GM18861 (cell line): ENCODE measurements around the gene CIB1.
"Not testable (repeated sequence)": the region's sequence is repeated elsewhere in the genome, so short reads cannot be mapped to it uniquely, and the experiment has no call there.

ENCODE experiments used
- ATAC-seq: cut with Tn5 transposase; IDR thresholded peaks from one replicate; pipeline ENCODE4 v1.9.1; 2021; ENCODE audit not compliant: unreplicated experiment

The CIB1 gene

DNA sequence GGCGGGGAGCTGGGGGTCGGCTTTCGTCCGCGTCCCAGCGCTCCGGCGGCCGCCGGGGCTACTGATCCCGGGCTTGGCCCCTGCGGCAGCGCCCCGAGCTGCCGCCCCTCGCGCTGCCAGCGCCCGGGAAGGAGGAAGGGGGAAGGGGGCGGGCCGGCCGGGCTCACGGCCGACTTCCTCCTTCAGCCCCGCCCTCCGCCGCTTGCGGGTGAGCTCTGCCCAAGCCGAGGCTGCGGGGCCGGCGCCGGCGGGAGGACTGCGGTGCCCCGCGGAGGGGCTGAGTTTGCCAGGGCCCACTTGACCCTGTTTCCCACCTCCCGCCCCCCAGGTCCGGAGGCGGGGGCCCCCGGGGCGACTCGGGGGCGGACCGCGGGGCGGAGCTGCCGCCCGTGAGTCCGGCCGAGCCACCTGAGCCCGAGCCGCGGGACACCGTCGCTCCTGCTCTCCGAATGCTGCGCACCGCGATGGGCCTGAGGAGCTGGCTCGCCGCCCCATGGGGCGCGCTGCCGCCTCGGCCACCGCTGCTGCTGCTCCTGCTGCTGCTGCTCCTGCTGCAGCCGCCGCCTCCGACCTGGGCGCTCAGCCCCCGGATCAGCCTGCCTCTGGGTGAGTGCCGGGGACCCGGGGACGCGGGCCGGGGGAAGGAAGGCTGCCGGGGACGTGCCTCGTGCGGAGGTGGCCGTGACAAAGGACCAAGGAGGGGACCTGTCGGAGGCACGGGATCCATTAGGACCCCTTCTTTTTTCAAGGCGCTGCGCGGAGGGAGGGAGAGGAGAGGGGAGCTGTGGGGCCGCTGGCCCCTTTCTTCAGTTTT, 32.4 kb downstream of the CIB1 start, which contains the start of gene SEMA4B:
SEMA4B (plus strand) TSS at position 201 of the 814 bp plus-strand sequence; CDS start at position 450, 249 bp downstream.
- peak; percentile 65 for ATAC-seq

DNA sequence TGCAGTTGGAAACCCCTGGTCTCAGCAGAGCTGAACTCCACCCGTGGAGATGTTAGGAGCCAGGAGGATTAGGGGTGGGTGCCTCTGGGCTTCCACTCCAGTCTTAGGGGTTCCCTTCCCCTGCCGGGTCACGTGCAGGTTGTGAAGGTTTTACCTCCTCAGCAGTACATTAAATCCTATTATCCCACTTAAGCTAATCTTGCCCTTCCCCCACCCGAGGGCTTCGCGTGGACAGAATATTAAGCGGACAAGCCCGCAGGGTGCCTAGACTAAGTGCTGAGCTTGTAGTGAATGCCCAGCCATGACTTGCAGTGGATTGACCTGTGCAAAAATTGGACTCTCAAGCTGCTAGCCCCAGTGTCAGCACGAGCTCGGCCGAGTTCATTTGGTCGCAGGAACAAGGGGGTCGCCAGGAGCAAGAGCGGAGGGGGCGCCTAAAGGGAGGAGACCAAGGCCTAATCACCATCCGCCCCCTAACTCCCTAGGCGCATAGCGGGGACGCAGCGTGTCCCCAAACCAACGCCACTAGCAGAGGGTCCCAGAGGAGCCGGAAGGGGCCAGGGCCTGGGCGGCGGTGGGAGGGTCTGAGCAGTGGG, 33.1 kb downstream of the CIB1 start:
- no peak for ATAC-seq

DNA sequence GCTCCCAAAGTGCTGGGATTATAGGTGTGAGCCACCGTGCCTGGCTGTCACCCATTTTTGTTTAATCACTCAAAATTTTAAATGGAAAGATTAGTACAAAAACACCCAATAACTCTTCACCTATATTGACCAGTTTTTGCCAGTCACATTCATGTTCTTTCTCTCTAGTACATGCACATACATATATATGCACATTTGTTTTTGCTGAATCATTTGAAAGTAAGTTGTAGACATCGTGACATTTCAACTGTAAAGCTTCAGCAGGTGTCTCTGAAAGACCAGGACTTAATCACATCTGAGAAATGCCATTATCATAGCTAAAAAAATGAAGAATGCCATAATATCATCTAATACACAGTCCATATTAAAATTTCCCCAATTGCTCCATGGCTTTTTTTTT, 39.1 kb downstream of the CIB1 start:
- no peak for ATAC-seq

DNA sequence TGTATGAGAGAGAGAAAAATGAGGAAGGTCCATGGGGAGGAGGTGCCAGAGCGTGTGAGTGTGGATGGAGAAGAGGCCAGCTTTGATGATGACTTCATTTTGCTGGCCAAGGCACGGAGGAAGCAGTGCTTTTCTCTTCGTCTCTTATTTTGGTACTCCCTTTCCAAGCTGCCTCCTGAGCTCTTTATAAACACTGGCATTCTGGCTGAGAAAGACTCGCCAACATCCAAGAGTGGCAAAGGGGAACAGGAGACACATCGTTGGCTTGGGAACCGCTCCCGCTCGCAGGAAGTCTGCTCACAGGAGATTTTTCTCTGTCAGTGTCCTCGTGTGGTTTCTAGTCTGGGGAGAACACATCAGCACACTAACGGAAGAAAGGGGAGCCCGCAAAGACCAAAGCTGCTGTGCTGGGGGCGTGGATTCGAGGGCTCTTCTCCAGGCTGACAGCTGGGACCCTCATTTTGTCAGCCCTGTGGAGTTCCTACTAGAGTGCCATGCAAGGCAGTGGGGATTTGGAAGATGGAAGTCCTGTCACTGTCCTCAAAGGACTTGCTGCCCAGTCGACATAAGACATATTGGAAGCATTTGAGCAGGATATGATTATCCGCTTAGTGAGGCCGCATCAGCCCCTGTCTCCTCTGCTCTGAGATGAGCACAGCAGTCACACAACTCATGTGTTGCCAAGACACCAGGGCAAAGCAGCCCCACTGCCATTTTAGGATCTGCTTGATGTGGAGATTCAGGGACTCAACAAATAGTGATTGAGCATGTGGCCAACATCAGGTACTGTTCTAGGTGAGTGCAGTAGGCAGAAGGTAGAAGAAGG, 40.6 kb downstream of the CIB1 start:
- ATAC-seq = no peak

DNA sequence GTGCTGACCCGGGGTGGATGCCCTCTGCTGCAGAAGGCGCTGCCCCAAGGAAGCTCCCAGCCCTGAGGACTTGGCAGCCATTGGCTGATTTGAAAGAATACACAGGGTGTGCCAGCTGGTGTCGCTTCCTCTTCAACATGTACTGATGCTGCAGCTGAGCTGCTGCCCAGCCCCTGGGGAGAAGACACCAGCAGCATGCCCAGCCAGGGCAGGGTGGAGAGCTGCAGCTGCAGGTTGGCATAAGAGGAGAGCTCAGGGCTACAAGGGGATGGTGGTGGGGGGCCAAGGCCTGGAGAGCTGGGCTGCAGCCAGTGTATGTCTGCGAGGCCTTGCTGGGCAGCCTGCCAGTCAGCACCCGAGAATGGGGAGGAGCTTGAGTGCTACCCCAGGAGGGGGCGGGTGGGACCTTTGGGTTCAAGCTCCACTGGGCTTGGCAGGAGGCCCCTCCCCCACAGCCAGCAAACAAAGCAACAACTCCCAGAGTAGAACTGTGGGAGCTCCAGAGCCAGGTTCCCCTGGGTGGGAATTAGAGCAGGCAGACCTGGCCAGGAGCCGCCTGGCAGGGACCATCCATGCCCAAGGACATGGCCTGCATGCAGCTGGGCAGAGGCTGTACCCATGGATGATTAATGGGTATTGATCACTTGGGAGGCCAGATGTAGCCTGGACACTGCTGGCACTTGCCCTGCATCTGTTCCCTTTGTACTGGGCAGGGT, 41.8 kb downstream of the CIB1 start:
- peak; percentile 56 for ATAC-seq

GRCh38 chr15:90191344-90191687, 42.4 kb downstream of the CIB1 start:
- peak; percentile 24 for ATAC-seq

- ATAC-seq = peak; percentile 44
These were observed 43.0 kb downstream of the CIB1 start for GRCh38 chr15:90190606-90191343.

- ATAC-seq = no peak
These were observed 43.8 kb downstream of the CIB1 start for GRCh38 chr15:90189781-90190467.

DNA sequence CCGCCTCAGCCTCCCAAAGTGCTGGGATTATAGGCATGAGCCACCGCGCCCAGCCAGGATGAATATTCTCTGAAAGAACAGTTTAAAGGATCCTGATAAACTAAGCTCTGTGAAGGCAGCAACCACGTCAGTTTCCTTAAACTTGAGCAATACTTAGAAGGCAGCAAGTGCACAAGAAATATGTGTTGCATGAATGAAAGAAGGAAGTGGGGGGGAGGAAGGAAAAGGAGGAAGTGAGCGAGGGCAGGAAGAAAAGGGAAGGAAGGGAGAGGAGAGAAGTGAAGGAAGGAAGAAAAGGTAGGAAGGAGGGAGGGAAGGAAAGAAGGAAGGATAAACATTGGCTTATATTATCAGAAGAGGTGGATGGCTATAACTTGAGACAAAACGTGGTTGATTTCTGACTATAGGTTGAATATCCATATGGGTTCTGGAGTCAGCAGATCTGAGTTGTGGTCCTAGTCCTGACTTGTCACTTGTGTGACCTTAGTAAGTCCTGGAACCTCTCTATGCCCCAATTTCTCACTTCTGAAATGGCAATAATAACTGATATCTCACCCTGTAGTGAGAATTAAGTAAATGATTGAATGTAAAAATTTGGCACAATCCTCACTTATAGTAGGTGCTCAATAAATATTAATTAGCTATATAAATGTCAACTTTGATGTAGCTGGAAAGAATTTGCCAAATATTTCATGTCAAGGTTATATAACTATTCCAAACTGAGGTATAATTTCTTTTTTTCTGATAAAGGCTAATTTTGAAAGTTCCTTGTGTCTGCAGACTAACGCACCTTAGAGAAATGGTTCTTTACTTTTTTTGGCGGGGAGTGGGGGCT, 44.6 kb downstream of the CIB1 start:
- ATAC-seq = no peak

DNA sequence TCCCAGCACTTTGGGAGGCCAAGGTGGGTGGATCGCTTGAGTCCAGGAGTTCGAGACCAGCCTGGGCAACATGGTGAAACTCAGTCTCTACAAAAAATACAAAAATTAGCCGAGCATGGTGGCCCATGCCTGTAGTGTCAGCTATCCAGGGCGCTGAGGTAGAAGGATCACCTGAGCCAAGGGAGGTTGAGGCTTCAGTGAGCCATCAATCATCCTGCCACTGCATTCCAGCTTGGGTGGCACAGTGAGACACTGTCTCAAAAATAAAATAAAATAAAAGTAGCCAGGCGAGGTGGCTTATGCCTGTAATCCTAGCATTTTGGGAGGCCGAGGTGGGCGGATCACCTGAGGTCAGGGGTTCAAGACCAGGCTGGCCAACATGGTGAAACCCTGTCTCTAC, 45.7 kb downstream of the CIB1 start:
- not testable (repeated sequence) for ATAC-seq

GRCh38 chr15:90187257-90187868, 46.4 kb downstream of the CIB1 start:
- no peak for ATAC-seq

DNA sequence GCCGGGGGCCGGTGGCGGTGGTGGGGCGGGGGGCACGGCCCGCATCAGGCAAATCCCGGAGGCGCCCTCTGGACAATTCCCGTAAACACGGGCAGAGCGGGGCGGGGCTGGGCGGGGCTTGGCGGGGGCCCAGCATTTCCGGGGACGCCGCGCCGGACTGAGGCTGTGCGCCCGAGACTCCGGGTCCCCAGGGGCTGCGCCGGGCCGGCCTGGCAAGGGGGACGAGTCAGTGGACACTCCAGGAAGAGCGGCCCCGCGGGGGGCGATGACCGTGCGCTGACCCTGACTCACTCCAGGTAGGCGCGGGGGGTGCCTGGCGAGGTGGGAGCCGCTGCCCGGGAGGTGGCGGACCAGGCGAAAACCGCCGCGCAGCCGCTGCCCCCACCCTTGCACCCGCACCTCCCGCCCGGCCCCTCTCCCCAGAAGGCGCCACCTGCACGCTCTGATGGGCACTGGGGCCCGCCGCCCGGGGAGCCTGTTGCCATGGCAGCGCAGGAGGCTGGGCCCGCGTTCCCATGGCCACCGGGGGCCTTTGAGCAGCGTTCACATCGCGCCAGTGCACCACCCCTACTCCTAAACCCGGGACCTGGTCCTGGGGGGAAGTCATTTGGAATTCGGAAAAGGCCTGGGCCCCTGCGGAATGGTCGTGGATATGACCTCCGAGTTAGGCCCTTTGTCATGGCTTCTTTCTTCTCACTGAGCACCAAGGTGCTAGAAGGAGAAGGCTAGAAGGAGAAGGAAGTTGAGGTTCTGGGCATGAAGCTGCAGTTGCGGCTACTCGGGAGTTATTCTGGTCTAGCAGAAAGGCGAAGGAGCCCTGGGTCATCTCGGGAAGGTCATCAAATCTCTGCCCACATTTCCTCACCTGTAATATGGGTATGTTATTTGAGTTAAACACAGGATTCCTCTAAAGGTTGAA, 48.7 kb downstream of the CIB1 start:
- peak; percentile 65 for ATAC-seq

GRCh38 chr15:90184119-90184785, 49.5 kb downstream of the CIB1 start:
- ATAC-seq = no peak

- ATAC-seq = no peak
These were observed 52.0 kb downstream of the CIB1 start for GRCh38 chr15:90181776-90182175.
